ENCODE results near the gene KIF16B. TPM values are rescaled to one million over a fixed set of nuclear protein-coding genes. Genes with fewer than 3 reads are reported as not detected.
A peak's percentile ranks its signal among the peaks of the same experiment; 100 is the strongest.

Gene KIF16B
- total and polyA plus RNA-seq, 2 of the 13 experiments (the other 11 are each of a cell fraction or from before 2014, with no cell fraction given): 6.9 to 18.0 TPM

- Histone ChIP-seq H3K4me3 (replicated peaks in 1 of 3; ENCODE audit: insufficient read depth in 1 of 3, low read depth in 2 of 3, low read length in 3 of 3) (no peak overlapping the region), H3K9ac (ENCODE audit: insufficient read depth, low read depth, low read length) (no peak overlapping the region), H2AFZ (ENCODE audit: low read length) (no peak overlapping the region), H4K20me1 (ENCODE audit: insufficient read depth, low read length) (no peaks in the 10 kb centered on the region), H3K79me2 (ENCODE audit: insufficient read depth, low read length) (no peaks in the 10 kb centered on the region), H3K36me3 (replicated peaks in 1 of 2; ENCODE audit: control insufficient read depth in 1 of 2, insufficient read depth in 2 of 2, low read length in 2 of 2) (no peaks in the 10 kb centered on the region), H3K4me1 (ENCODE audit: insufficient read depth, low read length) (peaks cover 17% of the 10 kb centered on the region), H3K9me3 (ENCODE audit: low read length) (no peaks in the 10 kb centered on the region), H3K27me3 (ENCODE audit: control insufficient read depth in 1 of 2, insufficient read depth in 2 of 2, low read length in 2 of 2) (peaks cover 3 to 8% of the 10 kb centered on the region in 2 experiments; a peak in 3 of 5 replicates), H3K4me2 (ENCODE audit: low read depth, low read length) (no peak overlapping the region), H3K27ac (ENCODE audit: extremely low read length, insufficient read depth, low read length) (no peak overlapping the region)
- CTCF ChIA-PET (ENCODE audit: low intra/inter-chr PET ratio, low total read pairs): no interaction called here
- intact Hi-C loops (cut with micrococcal nuclease; ENCODE audit: unreplicated experiment): no loop called here
- DNase-seq (ENCODE audit: low spot score): no peak
- WGBS (ENCODE audit: low lambda C conversion rate): 44% methylated on average over 6 of the region's 6 CpGs
- in situ Hi-C loops (cut with HindIII; ENCODE audit: extremely low pct_ligation_motif_present, low pct_unique_long_range_greater_than_20kb): no loop called here
- no peak for TF ChIP-seq ZNF607 (CRISPR knock-in tag; IDR thresholded peaks at IDR 0.05; ENCODE audit: borderline replicate concordance)
- TF ChIP-seq GATAD2A (CRISPR knock-in tag; IDR thresholded peaks at IDR 0.05): no peak
- no peak for TF ChIP-seq CCDC6 (CRISPR knock-in tag; IDR thresholded peaks at IDR 0.05)
- TF ChIP-seq ZBTB44 (CRISPR knock-in tag; IDR thresholded peaks at IDR 0.05): no peak
- TF ChIP-seq NFKB2 (CRISPR knock-in tag; IDR thresholded peaks at IDR 0.05; ENCODE audit: borderline replicate concordance): no peak
- TF ChIP-seq MTA3 (CRISPR knock-in tag; IDR thresholded peaks at IDR 0.05): no peak
- no peak for TF ChIP-seq RFX5 (IDR thresholded peaks at IDR 0.05; ENCODE audit: low read depth, low read length)
- POLR2A ChIA-PET: no interaction called here
- no peak for ATAC-seq
- BruUV-seq (replicated peaks): no TSS peak
- FAIRE-seq: no peak
Measured at GRCh38 chr20:16611817-16612216, 38.6 kb upstream of the KIF16B start.

DNA sequence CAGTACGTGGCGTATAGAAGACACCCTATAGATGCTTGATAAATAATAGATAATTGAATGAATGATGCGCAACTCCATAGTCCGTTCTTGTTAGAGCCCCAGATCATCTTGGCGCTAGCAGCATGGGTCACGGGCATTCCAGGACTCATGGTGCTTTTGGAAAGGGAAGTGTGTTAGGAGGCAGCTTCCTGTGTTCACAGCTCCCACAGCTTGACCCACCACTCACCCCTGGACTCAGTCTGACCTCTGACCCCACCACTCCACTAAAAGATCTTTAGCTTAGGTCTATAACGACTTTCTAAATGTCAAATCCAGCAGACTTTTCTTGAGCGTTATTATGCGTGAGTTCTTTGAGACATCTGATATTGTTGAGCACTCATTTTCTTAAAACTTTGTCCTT is 35.8 kb upstream of the KIF16B start:
- FAIRE-seq (no peak), DNase-seq (ENCODE audit: low spot score) (no peak), ATAC-seq (no peak)
- no TSS peak for BruUV-seq (replicated peaks)
- Histone ChIP-seq H3K9ac (ENCODE audit: insufficient read depth, low read depth, low read length) (no peak overlapping the region), H3K36me3 (replicated peaks in 1 of 2; ENCODE audit: control insufficient read depth in 1 of 2, insufficient read depth in 2 of 2, low read length in 2 of 2) (no peaks in the 10 kb centered on the region), H3K4me1 (ENCODE audit: insufficient read depth, low read length) (peaks cover 19% of the 10 kb centered on the region), H3K4me3 (replicated peaks in 1 of 3; ENCODE audit: insufficient read depth in 1 of 3, low read depth in 2 of 3, low read length in 3 of 3) (no peak overlapping the region), H3K27ac (ENCODE audit: extremely low read length, insufficient read depth, low read length) (no peak overlapping the region), H3K27me3 (ENCODE audit: control insufficient read depth in 1 of 2, insufficient read depth in 2 of 2, low read length in 2 of 2) (peaks cover 0 to 5% of the 10 kb centered on the region in 2 experiments; a peak in 2 of 5 replicates), H3K79me2 (ENCODE audit: insufficient read depth, low read length) (no peaks in the 10 kb centered on the region), H2AFZ (ENCODE audit: low read length) (no peak overlapping the region), H4K20me1 (ENCODE audit: insufficient read depth, low read length) (no peaks in the 10 kb centered on the region), H3K4me2 (ENCODE audit: low read depth, low read length) (no peak overlapping the region), H3K9me3 (ENCODE audit: low read length) (no peaks in the 10 kb centered on the region)
- in situ Hi-C loops (cut with HindIII; ENCODE audit: extremely low pct_ligation_motif_present, low pct_unique_long_range_greater_than_20kb): no loop called here
- WGBS (ENCODE audit: low lambda C conversion rate): 82% methylated on average over 9 of the region's 9 CpGs
- intact Hi-C loops (cut with micrococcal nuclease; ENCODE audit: unreplicated experiment): no loop called here
- ChIA-PET CTCF (ENCODE audit: low intra/inter-chr PET ratio, low total read pairs) (no interaction called here), POLR2A (no interaction called here)
- TF ChIP-seq RARA (CRISPR knock-in tag; IDR thresholded peaks at IDR 0.05) (0 out of 2 replicates have a peak, but pooled peaks have one; percentile 18), ZKSCAN5 (CRISPR knock-in tag; IDR thresholded peaks at IDR 0.05) (no peak), CHD2 (IDR thresholded peaks at IDR 0.05; ENCODE audit: low read depth, low read length) (no peak)
